H1 (cell line): ENCODE data around the gene APBB1. TPM values are rescaled to one million over a fixed set of nuclear protein-coding genes. Genes with fewer than 3 reads are reported as not detected.

Experiments used
- CTCF ChIA-PET: fragments of 300-600 bp; sonication (Branson Sonifier 250); formaldehyde crosslinking; loops from one replicate; lab custom pipeline; 2021; ENCODE audit not compliant: partially characterized antibody; lab: Charles Lee
- POLR2A ChIA-PET: fragments of 300-600 bp; sonication (Branson Sonifier 250); formaldehyde crosslinking; loops from one replicate; lab custom pipeline; 2021; ENCODE audit warnings: inconsistent platforms; ENCODE audit not compliant: partially characterized antibody; lab: Charles Lee
- DNase-seq, 2 experiments: peaks; one replicate each; pipeline versions ENCODE4 v3.0.0 to v3.0.0-alpha.2; 2010 to 2022; ENCODE audit warnings: low spot score in 2 of 2, low read depth in 1 of 2, mixed read lengths in 1 of 2
- FAIRE-seq: peaks from 2 replicates; lab custom pipeline; 2011; peaks lifted over from hg19 to GRCh38; lab: Jason Lieb, UNC
- H2AFZ ChIP-seq: 2 replicates; pipeline ENCODE4 v1.8.1; 2012; ENCODE audit warnings: low read length, inconsistent platforms
- H2AK5ac ChIP-seq: 2 replicates; pipeline ENCODE4 v1.6.1; 2013; ENCODE audit warnings: low read depth, low read length
- H2BK120ac ChIP-seq: replicated peaks from 2 replicates; pipeline ENCODE3; 2013; ENCODE audit warnings: low read depth, low read length, inconsistent platforms
- H2BK12ac ChIP-seq: 2 replicates; pipeline ENCODE4 v1.6.1; 2013; ENCODE audit warnings: low read depth, low read length
- H2BK15ac ChIP-seq: 2 replicates; pipeline ENCODE4 v1.6.1; 2013; ENCODE audit warnings: low read length
- H2BK20ac ChIP-seq: 2 replicates; pipeline ENCODE4 v1.6.1; 2013; ENCODE audit warnings: low read length
- H2BK5ac ChIP-seq: 2 replicates; pipeline ENCODE4 v1.6.1; 2013; ENCODE audit warnings: low read depth, low read length
- H3K14ac ChIP-seq: 2 replicates; pipeline ENCODE4 v1.6.1; 2013; ENCODE audit warnings: inconsistent platforms; ENCODE audit not compliant: insufficient read length
- H3K18ac ChIP-seq: 2 replicates; pipeline ENCODE4 v1.6.1; 2013; ENCODE audit warnings: low read length; ENCODE audit errors: extremely low read depth
- H3K23ac ChIP-seq: 2 replicates; pipeline ENCODE4 v1.6.1; 2013; ENCODE audit warnings: inconsistent platforms; ENCODE audit not compliant: insufficient read length
- H3K23me2 ChIP-seq: 2 replicates; pipeline ENCODE4 v1.6.1; 2013; ENCODE audit warnings: low read depth, low read length
- H3K27ac ChIP-seq: 2 replicates; pipeline ENCODE4 v1.6.1; 2011; ENCODE audit warnings: low read depth, low read length, inconsistent platforms
- H3K27me3 ChIP-seq, 4 experiments: replicated peaks in 1 of 4; 1 replicate in 1 of 4; 2 replicates in 3 of 4; pipeline versions ENCODE4 v1.6.1 to v1.8.1; 2011 to 2013; ENCODE audit warnings: low read length in 3 of 4, mild to moderate bottlenecking in 3 of 4, inconsistent platforms in 2 of 4, mixed read lengths in 2 of 4, moderate library complexity in 1 of 4; ENCODE audit not compliant: control insufficient read depth in 3 of 4, insufficient read depth in 3 of 4; ENCODE audit errors: extremely low read depth in 1 of 4
- H3K36me3 ChIP-seq, 4 experiments: 2 replicates each; pipeline versions ENCODE4 v1.6.1 to v1.8.1; 2011 to 2013; ENCODE audit warnings: mild to moderate bottlenecking in 4 of 4, low read length in 3 of 4, moderate library complexity in 2 of 4, control low read depth in 1 of 4, inconsistent platforms in 1 of 4; ENCODE audit not compliant: insufficient read depth in 4 of 4, control insufficient read depth in 2 of 4
- H3K4ac ChIP-seq: replicated peaks from 2 replicates; pipeline ENCODE3; 2013; ENCODE audit warnings: low read length, low read depth, mixed read lengths, inconsistent platforms; ENCODE audit not compliant: insufficient read length
- H3K4me1 ChIP-seq, 4 experiments: replicated peaks in 1 of 4; 1 replicate in 1 of 4; 2 replicates in 3 of 4; pipeline versions ENCODE4 v1.6.1 to v1.8.1; 2011 to 2013; ENCODE audit warnings: low read length in 3 of 4, inconsistent platforms in 2 of 4, mixed read lengths in 1 of 4; ENCODE audit not compliant: insufficient read depth in 4 of 4, control insufficient read depth in 3 of 4
- H3K4me2 ChIP-seq, 2 experiments: 2 replicates each; pipeline versions ENCODE4 v1.6.1 to v1.8.1; 2011 to 2013; ENCODE audit warnings: low read depth in 2 of 2, low read length in 2 of 2, control low read depth in 1 of 2, inconsistent platforms in 1 of 2, mild to moderate bottlenecking in 1 of 2; ENCODE audit not compliant: insufficient read depth in 1 of 2
- H3K4me3 ChIP-seq, 4 experiments: fragments of 200-600, 300-600 bp in 1 of 4; sonication (generic), shearing (Covaris generic), sonication (Bioruptor Twin) in 1 of 4; 2 replicates each; pipeline versions ENCODE4 v1.5.1 to v1.8.1; 2011 to 2016; ENCODE audit warnings: low read length in 4 of 4, low read depth in 3 of 4, control low read depth in 2 of 4, inconsistent platforms in 2 of 4, mild to moderate bottlenecking in 2 of 4, mixed read lengths in 1 of 4, moderate library complexity in 1 of 4; ENCODE audit not compliant: insufficient read depth in 2 of 4; ENCODE audit errors: extremely low read depth in 1 of 4
- H3K56ac ChIP-seq: replicated peaks from 2 replicates; pipeline ENCODE3; 2013; ENCODE audit warnings: low read depth, mild to moderate bottlenecking, mixed read lengths, low read length, inconsistent platforms; ENCODE audit not compliant: insufficient read length
- H3K79me1 ChIP-seq: 2 replicates; pipeline ENCODE4 v1.6.1; 2013; ENCODE audit warnings: low read depth, low read length, control low read depth
- H3K79me2 ChIP-seq, 2 experiments: 2 replicates each; pipeline versions ENCODE4 v1.6.1 to v1.8.1; 2012 to 2013; ENCODE audit warnings: low read length in 2 of 2, mild to moderate bottlenecking in 2 of 2, inconsistent platforms in 1 of 2; ENCODE audit not compliant: insufficient read depth in 2 of 2, control insufficient read depth in 1 of 2
- H3K9ac ChIP-seq, 4 experiments: replicated peaks in 1 of 4; 1 replicate in 1 of 4; 2 replicates in 3 of 4; pipeline versions ENCODE4 v1.6.1 to v1.8.1; 2011 to 2013; ENCODE audit warnings: low read depth in 3 of 4, low read length in 3 of 4, control low read depth in 2 of 4, mild to moderate bottlenecking in 2 of 4, moderate library complexity in 2 of 4, inconsistent platforms in 1 of 4; ENCODE audit errors: extremely low read depth in 1 of 4
- H3K9me3 ChIP-seq, 2 experiments: 2 replicates each; pipeline versions ENCODE4 v1.6.1 to v1.8.1; 2012 to 2013; ENCODE audit warnings: mild to moderate bottlenecking in 2 of 2, moderate library complexity in 2 of 2, control low read depth in 1 of 2, inconsistent platforms in 1 of 2, low read depth in 1 of 2, low read length in 1 of 2, mixed read lengths in 1 of 2; ENCODE audit not compliant: insufficient read depth in 2 of 2
- H4K20me1 ChIP-seq, 2 experiments: replicated peaks in 1 of 2; 2 replicates each; pipeline versions ENCODE3 to v1.8.1; 2011 to 2013; ENCODE audit warnings: inconsistent platforms in 2 of 2, low read length in 2 of 2, mild to moderate bottlenecking in 1 of 2; ENCODE audit not compliant: insufficient read depth in 2 of 2, control insufficient read depth in 1 of 2
- H4K5ac ChIP-seq: 2 replicates; pipeline ENCODE4 v1.6.1; 2013; ENCODE audit warnings: low read length, low read depth, mixed read lengths, inconsistent platforms; ENCODE audit not compliant: insufficient read length
- H4K8ac ChIP-seq: 2 replicates; pipeline ENCODE4 v1.8.0; 2013; ENCODE audit warnings: mild to moderate bottlenecking, moderate library complexity, low read length, inconsistent platforms; ENCODE audit not compliant: insufficient read depth; ENCODE audit errors: extremely low read depth
- H4K91ac ChIP-seq: replicated peaks from 2 replicates; pipeline ENCODE3; 2013; ENCODE audit warnings: low read length, mixed read lengths, inconsistent platforms; ENCODE audit not compliant: insufficient read length
- CHD1 ChIP-seq: IDR thresholded peaks from 2 replicates; pipeline ENCODE4 v1.6.1; 2012; ENCODE audit warnings: low read depth, low read length, improper control_type of control experiment
- KDM4A ChIP-seq: IDR thresholded peaks from one replicate; pipeline ENCODE4 v1.7.1; 2012; ENCODE audit warnings: low read depth, mild to moderate bottlenecking, moderate library complexity, low read length, inconsistent platforms; ENCODE audit not compliant: severe bottlenecking
- SP1 ChIP-seq: IDR thresholded peaks from 2 replicates; pipeline ENCODE4 v1.6.1; 2011; ENCODE audit warnings: low read depth, low read length
- TCF12 ChIP-seq: IDR thresholded peaks from 2 replicates; pipeline ENCODE4 v1.6.1; 2011; ENCODE audit warnings: low read depth, mild to moderate bottlenecking, low read length
- WGBS, 2 experiments: shearing (Covaris generic) in 1 of 2; methylation state at CpG; one replicate each; pipeline versions ENCODE4 v1.1.6 to v1.1.7; 2013 to 2015; ENCODE audit warnings: low lambda C conversion rate in 2 of 2, mixed read lengths in 2 of 2, inconsistent platforms in 1 of 2, low coverage in 1 of 2, missing lambda C conversion rate in 1 of 2; ENCODE audit not compliant: insufficient replicate concordance in 2 of 2, insufficient coverage in 1 of 2, insufficient read length in 1 of 2; ENCODE audit errors: extremely low coverage in 1 of 2, missing lambda C conversion rate in 1 of 2; 5-methylcytosine and 5-hydroxymethylcytosine counted together
- polyA plus RNA-seq, 7 experiments: library from polyadenylated mRNA; depleted of rRNA in 3 of 7; stranded (reverse) in 5 of 7; unstranded in 2 of 7; fragments of >200 nt in 5 of 7; fragments of 200-250 nt in 2 of 7; gene quantifications; 1 replicate in 5 of 7; 2 replicates in 1 of 7; 4 replicates in 1 of 7; pipeline versions ENCODE4 v1.2.1 to v1.2.3, GENCODE V29; 2011 to 2013; ENCODE audit warnings: missing spikeins in 2 of 7, mixed read lengths in 2 of 7
- total RNA-seq: library from RNA; stranded (reverse); fragmentation: NEBNext Ultra II Directional; extraction: Animal tissue kit (Norgen Biotek cat#: 25700); gene quantifications from 2 replicates; pipeline ENCODE4 v1.2.1, GENCODE V29; 2021

The APBB1 gene
- total and polyA plus RNA-seq, 2 of the 8 experiments (the other 6 are each of a cell fraction or from before 2014, with no cell fraction given) = 23.9 to 33.1 TPM

- no peak for DNase-seq
- 93% methylated on average over 1 of the region's 1 CpG; no CpG with 5 or more reads in 1 of the 2 experiments for WGBS, 2 experiments
- H2AFZ ChIP-seq = no peak overlapping the region
- TF ChIP-seq CHD1 (no peak), KDM4A (no peak), TCF12 (no peak), SP1 (no peak)
- TF ChIP-seq, all 59 proteins: peak for 0
- Histone ChIP-seq H2BK12ac (no peak overlapping the region), H4K91ac (no peak overlapping the region), H4K8ac (no peak overlapping the region), H3K18ac (no peak overlapping the region), H3K4ac (no peak overlapping the region), H3K56ac (no peak overlapping the region), H2BK15ac (no peak overlapping the region), H4K20me1 (no peaks in the 10 kb centered on the region), H3K4me2 (no peak overlapping the region), H2BK5ac (no peak overlapping the region), H2BK120ac (no peak overlapping the region), H3K9ac (no peak overlapping the region), H3K23me2 (no peaks in the 10 kb centered on the region), H3K27ac (no peak overlapping the region), H3K23ac (no peak overlapping the region), H2AK5ac (no peak overlapping the region), H3K79me1 (no peaks in the 10 kb centered on the region; the same call in 1 of the 2 replicates), H4K5ac (no peak overlapping the region), H3K14ac (no peak overlapping the region), H2BK20ac (no peak overlapping the region), H3K79me2 (no peaks in the 10 kb centered on the region), H3K4me1 (no peaks in the 10 kb centered on the region), H3K27me3 (no peaks in the 10 kb centered on the region), H3K36me3 (no peaks in the 10 kb centered on the region), H3K4me3 (no peak overlapping the region), H3K9me3 (0 out of 4 replicates have a peak, but pooled peaks cover 0 to 4% of the 10 kb centered on the region in 2 experiments)
- CTCF ChIA-PET = interaction anchor here (0.6 to 2.0 kb wide), 12 partner anchors 8 to 357 kb away, joined by 3 to 11 read pairs (median 4); no protein-coding TSS in a partner anchor
- FAIRE-seq = no peak
- POLR2A ChIA-PET = interaction anchor here (1.6 kb wide), 1 partner anchor 11 kb away, joined by 3 read pairs; no protein-coding TSS in a partner anchor
Observed at GRCh38 chr11:6345366-6345765, 73.5 kb downstream of the APBB1 start.

Other genes with a start within 250 kb of the APBB1 start
- not detected in 2 replicates for gene OR52B2, start 248.8 kb downstream of the APBB1 start, total RNA-seq
- 0.15 TPM in 1 of 2 replicates, not detected in the other for gene OR52B2, start 248.8 kb downstream of the APBB1 start, polyA plus RNA-seq (2011; rRNA removed)
- not detected in 2 replicates for gene OR52W1, start 219.9 kb downstream of the APBB1 start, total RNA-seq
- not detected in 2 replicates for gene OR52W1, start 219.9 kb downstream of the APBB1 start, polyA plus RNA-seq (2011; rRNA removed)
- gene C11orf42, start 213.5 kb downstream of the APBB1 start, total RNA-seq = not detected in 2 replicates
- not detected in 2 replicates for gene C11orf42, start 213.5 kb downstream of the APBB1 start, polyA plus RNA-seq (2011; rRNA removed)
- gene FHIP1B, start 184.5 kb downstream of the APBB1 start, total RNA-seq = 16.8 TPM in 2 replicates
- gene FHIP1B, start 184.5 kb downstream of the APBB1 start, polyA plus RNA-seq (2011; rRNA removed) = 41.9 and 67.1 TPM in 2 replicates
- gene CNGA4, start 180.0 kb downstream of the APBB1 start, total RNA-seq = 0.33 TPM in 1 of 2 replicates, not detected in the other
- 0.29 and 0.74 TPM in 2 replicates for gene CNGA4, start 180.0 kb downstream of the APBB1 start, polyA plus RNA-seq (2011; rRNA removed)
- 4.6 and 5.7 TPM in 2 replicates for gene CCKBR, start 159.3 kb downstream of the APBB1 start, total RNA-seq
- 9.1 and 9.8 TPM in 2 replicates for gene CCKBR, start 159.3 kb downstream of the APBB1 start, polyA plus RNA-seq (2011; rRNA removed)
- gene CAVIN3, start 98.6 kb downstream of the APBB1 start, total RNA-seq = 17.7 and 20.4 TPM in 2 replicates
- gene CAVIN3, start 98.6 kb downstream of the APBB1 start, polyA plus RNA-seq (2011; rRNA removed) = 26.4 and 27.6 TPM in 2 replicates
- gene SMPD1, start 28.6 kb downstream of the APBB1 start, total RNA-seq = 1.9 and 3.1 TPM in 2 replicates
- 2.4 and 4.5 TPM in 2 replicates for gene SMPD1, start 28.6 kb downstream of the APBB1 start, polyA plus RNA-seq (2011; rRNA removed)
- 0.44 and 0.80 TPM in 2 replicates for gene HPX, start 21.9 kb upstream of the APBB1 start, total RNA-seq
- gene HPX, start 21.9 kb upstream of the APBB1 start, polyA plus RNA-seq (2011; rRNA removed) = 0.96 and 0.97 TPM in 2 replicates
- gene TRIM3, start 54.8 kb upstream of the APBB1 start, total RNA-seq = 14.3 and 15.7 TPM in 2 replicates
- 10.7 and 16.2 TPM in 2 replicates for gene TRIM3, start 54.8 kb upstream of the APBB1 start, polyA plus RNA-seq (2011; rRNA removed)
- 48.7 and 51.1 TPM in 2 replicates for gene ARFIP2, start 62.2 kb upstream of the APBB1 start, total RNA-seq
- 48.3 and 50.3 TPM in 2 replicates for gene ARFIP2, start 62.2 kb upstream of the APBB1 start, polyA plus RNA-seq (2011; rRNA removed)
- gene TIMM10B, start 62.4 kb upstream of the APBB1 start, total RNA-seq = 38.2 and 45.6 TPM in 2 replicates
- gene TIMM10B, start 62.4 kb upstream of the APBB1 start, polyA plus RNA-seq (2011; rRNA removed) = 47.8 and 56.0 TPM in 2 replicates
- gene DNHD1, start 78.2 kb upstream of the APBB1 start, total RNA-seq = 4.2 and 5.0 TPM in 2 replicates
- 6.8 and 7.6 TPM in 2 replicates for gene DNHD1, start 78.2 kb upstream of the APBB1 start, polyA plus RNA-seq (2011; rRNA removed)
- gene RRP8, start 184.5 kb upstream of the APBB1 start, total RNA-seq = 14.9 and 15.4 TPM in 2 replicates
- gene RRP8, start 184.5 kb upstream of the APBB1 start, polyA plus RNA-seq (2011; rRNA removed) = 3.6 and 4.2 TPM in 2 replicates
- 91.4 and 103 TPM in 2 replicates for gene ILK, start 184.7 kb upstream of the APBB1 start, total RNA-seq
- gene ILK, start 184.7 kb upstream of the APBB1 start, polyA plus RNA-seq (2011; rRNA removed) = 117 and 132 TPM in 2 replicates
- gene TAF10, start 193.1 kb upstream of the APBB1 start, total RNA-seq = 128 and 153 TPM in 2 replicates
- gene TAF10, start 193.1 kb upstream of the APBB1 start, polyA plus RNA-seq (2011; rRNA removed) = 213 and 242 TPM in 2 replicates
- 34.9 and 36.1 TPM in 2 replicates for gene TPP1, start 200.3 kb upstream of the APBB1 start, total RNA-seq
- 58.4 and 77.5 TPM in 2 replicates for gene TPP1, start 200.3 kb upstream of the APBB1 start, polyA plus RNA-seq (2011; rRNA removed)
- gene DCHS1, start 236.7 kb upstream of the APBB1 start, total RNA-seq = 10.5 and 11.3 TPM in 2 replicates
- 8.2 and 8.9 TPM in 2 replicates for gene DCHS1, start 236.7 kb upstream of the APBB1 start, polyA plus RNA-seq (2011; rRNA removed)